Uterus (tissue), 2 donors: Measurements from ENCODE around the gene SLC26A5.

Experiments
- CTCF ChIP-seq, 4 experiments: fragments of 200-600 bp in 2 of 4; fragments of 450-650 bp in 2 of 4; sonication (generic) in 2 of 4; IDR thresholded peaks; one replicate each; pipeline ENCODE4 v1.5.1; 2016 to 2019; ENCODE audit warnings: antibody characterized with exemption in 4 of 4, mild to moderate bottlenecking in 2 of 4, moderate library complexity in 1 of 4
- POLR2A ChIP-seq, 2 donors: fragments of 450-650 bp; IDR thresholded peaks; one replicate each; pipeline ENCODE4 v1.6.1; 2016; ENCODE audit warnings: antibody characterized with exemption in 2 of 2, mild to moderate bottlenecking in 1 of 2, moderate library complexity in 1 of 2

GRCh38 chr7:103446049-103446520 is at the start of gene SLC26A5:
- TF ChIP-seq CTCF (IDR thresholded peaks at IDR 0.05): no peak
- TF ChIP-seq POLR2A (IDR thresholded peaks at IDR 0.05): no peak
